Daoy (cell line): Measurements from ENCODE around the gene FGF18. TPM values are rescaled to one million over a fixed set of nuclear protein-coding genes. Genes with fewer than 3 reads are reported as not detected.
"Not testable (repeated sequence)": the region's sequence is repeated elsewhere in the genome, so short reads cannot be mapped to it uniquely, and the experiment has no call there.

ENCODE experiments used
- DNase-seq: peaks from one replicate; pipeline ENCODE4 v3.0.0-alpha.2; 2015; ENCODE audit warnings: low read depth
- total RNA-seq: library from RNA; depleted of rRNA; stranded (reverse); fragments of >200 nt; shearing (Covaris generic); gene quantifications from 2 replicates; pipeline ENCODE4 v1.2.3, GENCODE V29; 2014; rRNA removed

The FGF18 gene
- total RNA-seq, 1 experiment from 2014 or later = 0.29 TPM

DNA sequence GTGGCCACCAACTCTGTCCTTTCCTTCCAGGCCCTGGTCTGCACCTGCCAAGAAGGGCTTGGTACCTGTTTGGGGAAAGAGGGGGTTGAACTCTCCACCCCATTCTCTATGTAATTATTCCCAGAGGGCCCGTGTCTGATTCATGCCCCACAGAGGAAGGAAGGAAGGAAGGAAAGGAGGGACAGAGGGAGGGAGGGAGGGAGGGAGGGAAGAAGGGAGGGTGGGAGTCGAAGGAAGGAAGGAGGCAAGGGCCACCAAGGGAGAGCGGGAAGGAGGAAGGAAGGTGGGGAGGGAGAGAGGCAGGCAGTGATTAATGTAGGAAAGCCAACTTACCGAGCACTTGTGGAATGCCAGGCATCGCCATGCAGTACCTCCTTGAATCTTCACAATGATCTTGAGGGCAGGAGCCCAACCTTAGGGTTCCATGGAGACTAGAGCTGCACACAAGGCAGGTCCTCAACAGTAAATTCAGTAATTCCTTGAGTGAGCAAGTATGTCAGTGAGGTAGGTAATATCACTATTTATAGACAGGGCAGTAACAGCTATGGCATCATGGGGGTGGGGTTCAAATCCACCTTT, 75.8 kb downstream of the FGF18 start:
- peak; percentile 58 for DNase-seq

DNA sequence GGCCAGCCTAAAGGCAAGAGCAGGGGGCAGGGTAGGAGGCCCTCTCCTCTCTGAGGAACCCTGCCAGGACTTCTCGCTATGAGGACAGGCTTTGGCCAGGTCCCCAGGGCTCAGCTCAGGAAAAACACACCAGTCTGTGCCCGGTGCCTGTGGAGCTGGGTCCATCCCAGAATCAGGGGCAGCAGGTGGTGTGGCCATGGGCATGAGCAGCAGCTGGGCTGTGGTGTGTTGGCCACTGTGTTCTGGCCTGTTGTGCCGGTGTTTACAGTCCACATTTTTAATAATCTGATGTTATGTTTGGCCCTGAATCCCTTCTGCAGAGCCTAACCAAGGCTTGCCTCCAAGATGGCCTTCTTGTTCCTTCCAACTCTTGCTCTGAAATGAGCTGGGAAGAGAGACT, 77.0 kb downstream of the FGF18 start:
- no peak for DNase-seq

DNA sequence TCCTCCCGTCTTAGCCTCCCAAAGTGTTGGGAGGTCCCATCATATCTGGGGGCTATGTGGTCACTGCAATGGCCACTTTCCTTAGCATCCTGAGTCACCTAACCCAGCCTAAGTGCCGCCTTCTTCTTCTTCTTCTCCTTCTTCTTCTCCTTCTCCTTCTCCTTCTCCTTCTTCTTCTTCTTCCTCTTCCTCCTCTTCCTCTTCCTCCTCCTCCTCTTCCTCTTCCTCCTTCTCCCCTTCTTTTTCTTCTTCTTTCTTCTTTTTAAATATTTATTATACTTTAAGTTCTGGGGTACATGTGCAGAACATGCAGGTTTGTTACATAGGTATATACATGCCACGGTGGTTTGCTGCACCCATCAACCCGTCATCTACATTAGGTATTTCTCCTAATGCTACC, 78.0 kb downstream of the FGF18 start:
- not testable (repeated sequence) for DNase-seq

DNA sequence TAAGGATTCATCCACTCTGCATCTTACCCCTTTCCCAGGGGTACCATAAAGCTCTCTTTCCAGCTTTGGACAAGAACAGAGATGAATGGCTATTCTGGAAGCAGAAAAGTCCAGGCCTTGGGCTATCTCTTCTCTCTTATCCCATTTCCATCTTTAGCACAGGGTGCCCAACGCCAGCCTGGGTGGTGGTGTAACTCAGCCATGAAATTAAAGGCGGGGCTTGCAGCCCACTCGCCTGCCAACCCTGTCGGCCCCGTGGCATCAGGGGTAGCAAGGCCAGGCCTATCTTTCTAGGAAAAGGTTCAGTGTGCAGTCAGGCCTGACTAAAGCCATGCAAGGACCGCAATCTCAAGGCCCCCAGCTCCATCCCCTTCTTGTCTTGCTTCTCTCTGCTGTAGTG, 78.7 kb downstream of the FGF18 start:
- no peak for DNase-seq

DNA sequence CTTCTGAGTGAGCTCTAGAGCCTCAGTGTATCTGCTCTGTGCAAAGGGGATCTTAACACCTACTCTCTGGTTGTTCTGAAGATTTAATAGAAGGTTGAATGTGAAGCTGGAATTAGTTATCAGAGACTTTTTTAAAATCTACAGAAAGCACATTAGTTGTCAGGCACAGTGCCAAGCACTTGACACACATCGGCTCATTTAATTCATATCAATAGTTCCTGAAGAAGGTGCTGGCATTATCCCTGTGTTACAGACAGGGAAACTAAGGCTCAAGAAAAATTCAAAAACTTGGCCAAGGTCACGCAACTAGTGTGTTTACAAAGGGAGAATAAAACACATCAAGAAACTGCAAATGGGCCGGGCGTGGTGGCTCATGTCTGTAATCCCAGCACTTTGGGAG, 80.2 kb downstream of the FGF18 start:
- no peak for DNase-seq

DNA sequence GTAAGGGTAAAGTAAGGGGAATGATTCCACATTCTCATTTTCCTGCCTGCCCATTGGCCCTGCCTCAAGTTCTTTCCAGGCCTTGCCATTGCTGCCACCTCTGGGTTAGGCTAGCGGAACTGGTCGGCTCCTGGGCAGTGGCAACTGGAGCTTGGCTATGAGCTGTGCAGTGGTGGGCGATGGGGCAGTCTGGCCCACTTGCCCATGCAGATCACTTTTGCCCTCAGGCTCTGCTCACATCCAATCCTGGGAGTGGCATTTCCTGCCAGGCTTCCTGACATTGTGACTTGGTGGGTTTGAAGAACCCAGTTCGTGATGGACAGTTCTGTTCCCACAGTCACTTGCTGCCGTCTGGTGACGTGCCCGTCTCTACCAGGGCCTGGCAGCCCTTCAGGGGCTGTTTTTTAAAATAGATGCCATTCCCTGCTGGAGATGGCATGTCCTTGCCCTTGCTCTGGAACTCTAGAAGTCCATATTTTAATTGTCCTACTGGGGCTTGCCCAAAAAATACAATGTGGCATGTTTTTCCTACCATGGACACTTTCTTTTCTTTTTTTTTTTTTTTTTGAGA, 86.1 kb downstream of the FGF18 start:
- DNase-seq = no peak

DNA sequence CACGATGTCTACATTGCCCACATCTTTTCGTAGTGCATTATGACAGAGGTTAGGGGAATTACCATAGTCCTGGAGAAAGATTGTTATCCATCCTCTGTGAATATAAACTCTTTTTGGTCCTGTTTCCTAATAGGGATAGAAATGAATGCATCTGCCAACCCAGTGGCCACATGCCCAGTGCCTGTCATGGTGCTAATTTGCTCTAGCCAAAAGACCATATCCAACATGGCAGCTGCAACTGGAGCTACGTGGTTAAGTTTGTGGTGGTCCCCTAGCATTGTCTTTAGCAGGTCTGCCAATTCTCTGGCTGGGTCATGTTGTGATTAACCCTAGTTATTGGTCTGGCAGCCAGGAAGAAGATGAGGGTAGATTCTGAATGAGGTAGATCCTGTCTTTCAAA, 87.5 kb downstream of the FGF18 start:
- DNase-seq = no peak

Other genes starting within 250 kb of the FGF18 start
- 20.1 and 21.9 TPM in 2 replicates for gene TLX3, start 110.4 kb upstream of the FGF18 start, total RNA-seq
- gene NPM1, start 31.8 kb upstream of the FGF18 start, total RNA-seq = 3,269 and 4,718 TPM in 2 replicates